ENCODE results near the gene SERTAD2. TPM values are rescaled to one million over a fixed set of nuclear protein-coding genes. Genes with fewer than 3 reads are reported as not detected.
A peak's percentile ranks its signal among the peaks of the same experiment; 100 is the strongest.

The SERTAD2 gene
- total RNA-seq, 4 donors from 2014 or later = 5.4 to 22.1 (median 13.2) TPM

GRCh38 chr2:64637000-64637635 lies 16.6 kb downstream of the SERTAD2 start:
- WGBS, 2 donors (ENCODE audit: low coverage in 1 of 2) = 45 to 73% methylated on average over 2 to 9 of the region's 9 CpGs
- intact Hi-C loops (cut with DNase I; ENCODE audit: low total_unique reads) = no loop called here
- H3K4me3 ChIP-seq = no peak overlapping the region
- H3K27ac ChIP-seq = peak overlapping the region; percentile 14 to 64 (median 44)
- no peaks in the 10 kb centered on the region for H3K27me3 ChIP-seq
- peak; percentile 57 for DNase-seq
- in situ Hi-C loops (cut with MboI; ENCODE audit: low pct_ligation_motif_present in 1 of 4, low pct_unique_long_range_greater_than_20kb in 1 of 4, low sequenced_read_pairs in 3 of 4) = loop anchor here in 1 of 4 donors (25.0 kb wide), 1 partner anchor 400 kb away; no protein-coding TSS in a partner anchor
- peaks cover 3 to 54% (median 7%) of the 10 kb centered on the region in 4 donors for H3K4me1 ChIP-seq
- H3K36me3 ChIP-seq = peaks cover 0 to 15% (median 0%) of the 10 kb centered on the region in 4 donors
- H3K9me3 ChIP-seq = no peaks in the 10 kb centered on the region
- TF ChIP-seq CTCF (IDR thresholded peaks at IDR 0.05) (no peak), POLR2A (IDR thresholded peaks at IDR 0.05) (no peak), POLR2AphosphoS5 (IDR thresholded peaks at IDR 0.05) (no peak)

- 45 to 82% methylated on average over 7 to 38 of the region's 38 CpGs for WGBS, 2 donors (ENCODE audit: low coverage in 1 of 2)
- H3K27ac ChIP-seq = peak overlapping the region; percentile 14 to 64 (median 44)
- peaks cover 0 to 15% (median 0%) of the 10 kb centered on the region in 4 donors for H3K36me3 ChIP-seq
- TF ChIP-seq EP300 (IDR thresholded peaks at IDR 0.05; ENCODE audit: low read depth) (no peak), CTCF (IDR thresholded peaks at IDR 0.05) (no peak), POLR2A (IDR thresholded peaks at IDR 0.05) (no peak), POLR2AphosphoS5 (IDR thresholded peaks at IDR 0.05) (no peak)
- in situ Hi-C loops (cut with MboI; ENCODE audit: low pct_ligation_motif_present in 1 of 4, low pct_unique_long_range_greater_than_20kb in 1 of 4, low sequenced_read_pairs in 3 of 4) = loop anchor here in 1 of 4 donors (25.0 kb wide), 1 partner anchor 401 kb away; no protein-coding TSS in a partner anchor
- H3K27me3 ChIP-seq = no peaks in the 10 kb centered on the region
- H3K9me3 ChIP-seq = no peaks in the 10 kb centered on the region
- peaks cover 3 to 54% (median 7%) of the 10 kb centered on the region in 4 donors for H3K4me1 ChIP-seq
- no peak overlapping the region for H3K4me3 ChIP-seq
- DNase-seq = no peak
- intact Hi-C loops (cut with DNase I; ENCODE audit: low total_unique reads) = no loop called here
These were observed 17.5 kb downstream of the SERTAD2 start for GRCh38 chr2:64635976-64636911.

- no peak for DNase-seq
- Histone ChIP-seq H3K36me3 (peaks cover 0 to 15% (median 0%) of the 10 kb centered on the region in 4 donors), H3K4me1 (peaks cover 0 to 38% (median 3%) of the 10 kb centered on the region in 4 donors), H3K9me3 (no peaks in the 10 kb centered on the region), H3K27ac (no peak overlapping the region), H3K4me3 (no peak overlapping the region), H3K27me3 (no peaks in the 10 kb centered on the region)
- intact Hi-C loops (cut with DNase I; ENCODE audit: low total_unique reads) (no loop called here), in situ Hi-C loops (cut with MboI; ENCODE audit: low pct_ligation_motif_present in 1 of 4, low pct_unique_long_range_greater_than_20kb in 1 of 4, low sequenced_read_pairs in 3 of 4) (loop anchor here in 1 of 4 donors (25.0 kb wide), 1 partner anchor 403 kb away; no protein-coding TSS in a partner anchor)
- TF ChIP-seq POLR2A (IDR thresholded peaks at IDR 0.05) (no peak), POLR2AphosphoS5 (IDR thresholded peaks at IDR 0.05) (peak in 1 of 3 donors; percentile 15)
- 88 to 96% methylated on average over 4 to 11 of the region's 11 CpGs for WGBS, 2 donors (ENCODE audit: low coverage in 1 of 2)
These were observed 19.1 kb downstream of the SERTAD2 start for GRCh38 chr2:64634345-64635267.

Measured in transverse colon (tissue), 4 donors.